ENCODE measurements around the gene TRPC5OS.

DNA sequence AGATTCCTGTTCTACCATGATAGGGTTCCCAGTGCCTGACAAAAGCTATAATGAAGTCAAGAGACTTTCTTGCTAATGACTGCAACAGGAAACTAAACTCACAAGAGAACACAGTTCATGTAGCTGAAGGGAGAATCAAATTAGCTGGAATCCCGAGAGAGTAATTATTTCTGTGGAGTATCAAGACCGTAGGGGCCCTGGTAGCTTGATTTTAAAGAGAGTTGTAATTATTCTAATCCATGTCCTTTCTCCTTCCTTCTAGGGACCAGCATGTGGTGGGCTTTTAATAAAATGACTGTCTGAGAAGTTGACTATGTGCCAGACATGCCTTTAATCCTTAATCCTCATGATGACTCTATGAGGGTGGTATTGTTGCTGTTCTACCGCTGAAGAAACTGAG, 1.7 kb upstream of the TRPC5OS start:
- TF ChIP-seq, protein P1, sequence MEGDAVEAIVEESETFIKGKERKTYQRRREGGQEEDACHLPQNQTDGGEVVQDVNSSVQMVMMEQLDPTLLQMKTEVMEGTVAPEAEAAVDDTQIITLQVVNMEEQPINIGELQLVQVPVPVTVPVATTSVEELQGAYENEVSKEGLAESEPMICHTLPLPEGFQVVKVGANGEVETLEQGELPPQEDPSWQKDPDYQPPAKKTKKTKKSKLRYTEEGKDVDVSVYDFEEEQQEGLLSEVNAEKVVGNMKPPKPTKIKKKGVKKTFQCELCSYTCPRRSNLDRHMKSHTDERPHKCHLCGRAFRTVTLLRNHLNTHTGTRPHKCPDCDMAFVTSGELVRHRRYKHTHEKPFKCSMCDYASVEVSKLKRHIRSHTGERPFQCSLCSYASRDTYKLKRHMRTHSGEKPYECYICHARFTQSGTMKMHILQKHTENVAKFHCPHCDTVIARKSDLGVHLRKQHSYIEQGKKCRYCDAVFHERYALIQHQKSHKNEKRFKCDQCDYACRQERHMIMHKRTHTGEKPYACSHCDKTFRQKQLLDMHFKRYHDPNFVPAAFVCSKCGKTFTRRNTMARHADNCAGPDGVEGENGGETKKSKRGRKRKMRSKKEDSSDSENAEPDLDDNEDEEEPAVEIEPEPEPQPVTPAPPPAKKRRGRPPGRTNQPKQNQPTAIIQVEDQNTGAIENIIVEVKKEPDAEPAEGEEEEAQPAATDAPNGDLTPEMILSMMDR (IDR thresholded peaks at IDR 0.05; ENCODE audit: low read length): no peak
- TF ChIP-seq EZH2phosphoT487 (IDR thresholded peaks at IDR 0.05; ENCODE audit: low read length) (no peak), EZH2 (optimal IDR thresholded peaks at IDR 0.05; ENCODE audit: low read depth, low read length) (no peak)
